IMR-90 (cell line): ENCODE data around the gene EPN3. TPM values are rescaled to one million over a fixed set of nuclear protein-coding genes. Genes with fewer than 3 reads are reported as not detected.

Experiments used
- ATAC-seq: fragments of 200-7000 bp; cut with Tn5 transposase; 2 replicates; pipeline ENCODE4 v1.9.1; 2020; ENCODE audit warnings: low read depth, mild to moderate bottlenecking, moderate library complexity
- BruUV-seq: library from RNA; stranded (reverse); fragments of 400-500 nt; replicated peaks from 2 replicates; lab custom pipeline; 2021; lab: Mats Ljungman, UMichigan
- CTCF ChIA-PET: fragments of 300-600 bp; formaldehyde crosslinking; extraction: SDS; loops from one replicate; lab custom pipeline; 2021; ENCODE audit warnings: antibody characterized with exemption; lab: Yijun Ruan, JAX
- POLR2A ChIA-PET: fragments of 300-600 bp; sonication (Branson Sonifier 250); formaldehyde crosslinking; loops from one replicate; lab custom pipeline; 2022; ENCODE audit warnings: antibody characterized with exemption; ENCODE audit not compliant: unreplicated experiment; lab: Charles Lee
- DNase-seq: peaks from one replicate; pipeline ENCODE4 v3.0.0; 2013
- H2AFZ ChIP-seq: replicated peaks from 2 replicates; pipeline ENCODE3; 2013; ENCODE audit warnings: low read length, mild to moderate bottlenecking; ENCODE audit not compliant: poor library complexity
- H2AK5ac ChIP-seq: 2 replicates; pipeline ENCODE4 v1.6.1; 2013; ENCODE audit warnings: low read depth, low read length, inconsistent platforms
- H2AK9ac ChIP-seq: replicated peaks from 2 replicates; pipeline ENCODE3; 2013; ENCODE audit warnings: mild to moderate bottlenecking, low read depth, low read length, moderate library complexity; ENCODE audit not compliant: poor library complexity
- H2BK120ac ChIP-seq: 2 replicates; pipeline ENCODE4 v1.6.1; 2013; ENCODE audit warnings: low read depth, low read length, inconsistent platforms
- H2BK15ac ChIP-seq: 3 replicates; pipeline ENCODE4 v1.6.1; 2013; ENCODE audit warnings: low read depth, low read length, inconsistent platforms
- H2BK20ac ChIP-seq: 2 replicates; pipeline ENCODE4 v1.6.1; 2013; ENCODE audit warnings: low read depth, mild to moderate bottlenecking, inconsistent platforms, low read length, moderate library complexity
- H2BK5ac ChIP-seq: 2 replicates; pipeline ENCODE4 v1.6.1; 2013; ENCODE audit warnings: mild to moderate bottlenecking, low read depth, low read length, inconsistent platforms; ENCODE audit not compliant: poor library complexity, severe bottlenecking
- H3K14ac ChIP-seq: replicated peaks from 2 replicates; pipeline ENCODE4 v1.6.1; 2013; ENCODE audit warnings: low read depth, low read length, inconsistent platforms
- H3K18ac ChIP-seq: 2 replicates; pipeline ENCODE4 v1.6.1; 2013; ENCODE audit warnings: low read depth, low read length, control low read depth
- H3K23ac ChIP-seq: 2 replicates; pipeline ENCODE4 v1.6.1; 2013; ENCODE audit warnings: low read depth, low read length, inconsistent platforms
- H3K27ac ChIP-seq: 2 replicates; pipeline ENCODE4 v1.5.1; 2013; ENCODE audit warnings: mild to moderate bottlenecking, control low read depth, low read length; ENCODE audit not compliant: insufficient read depth
- H3K27me3 ChIP-seq: 2 replicates; pipeline ENCODE4 v1.6.1; 2013; ENCODE audit warnings: low read length; ENCODE audit not compliant: control insufficient read depth, insufficient read depth
- H3K36me3 ChIP-seq: 2 replicates; pipeline ENCODE4 v1.6.1; 2013; ENCODE audit warnings: low read length, mixed read lengths; ENCODE audit not compliant: control insufficient read depth, insufficient read depth
- H3K4ac ChIP-seq: 2 replicates; pipeline ENCODE4 v1.6.1; 2013; ENCODE audit warnings: low read depth, low read length, inconsistent platforms
- H3K4me1 ChIP-seq: 2 replicates; pipeline ENCODE4 v1.6.1; 2013; ENCODE audit warnings: low read length, mixed read lengths; ENCODE audit not compliant: control insufficient read depth, insufficient read depth
- H3K4me2 ChIP-seq: 2 replicates; pipeline ENCODE4 v1.6.1; 2013; ENCODE audit warnings: low read depth, mild to moderate bottlenecking, control low read depth, low read length, moderate library complexity
- H3K4me3 ChIP-seq: 2 replicates; pipeline ENCODE4 v1.5.1; 2013; ENCODE audit warnings: low read depth, mild to moderate bottlenecking, control low read depth, low read length, moderate library complexity; ENCODE audit not compliant: insufficient read depth
- H3K56ac ChIP-seq: 2 replicates; pipeline ENCODE4 v1.6.1; 2013; ENCODE audit warnings: low read length, inconsistent platforms; ENCODE audit not compliant: insufficient read depth; ENCODE audit errors: extremely low read depth
- H3K79me1 ChIP-seq, 2 experiments: 2 replicates each; pipeline ENCODE4 v1.6.1; 2013; ENCODE audit warnings: low read length in 2 of 2, inconsistent platforms in 1 of 2, low read depth in 1 of 2
- H3K9ac ChIP-seq: 2 replicates; pipeline ENCODE4 v1.6.1; 2013; ENCODE audit warnings: low read depth, low read length, control low read depth
- H3K9me1 ChIP-seq: 2 replicates; pipeline ENCODE4 v1.6.1; 2013; ENCODE audit warnings: low read length, inconsistent platforms; ENCODE audit not compliant: insufficient read depth
- H3K9me3 ChIP-seq: 2 replicates; pipeline ENCODE4 v1.6.1; 2013; ENCODE audit warnings: low read length; ENCODE audit not compliant: control insufficient read depth, insufficient read depth
- H4K20me1 ChIP-seq: 2 replicates; pipeline ENCODE4 v1.6.1; 2013; ENCODE audit warnings: low read length, inconsistent platforms; ENCODE audit not compliant: insufficient read depth
- H4K5ac ChIP-seq: 2 replicates; pipeline ENCODE4 v1.6.1; 2013; ENCODE audit warnings: mild to moderate bottlenecking, low read depth, low read length, control low read depth
- H4K8ac ChIP-seq, 2 experiments: 2 replicates each; pipeline ENCODE4 v1.6.1; 2013; ENCODE audit warnings: low read depth in 2 of 2, low read length in 2 of 2, control low read depth in 1 of 2, inconsistent platforms in 1 of 2
- H4K91ac ChIP-seq: 2 replicates; pipeline ENCODE4 v1.6.1; 2013; ENCODE audit warnings: low read depth, low read length, inconsistent platforms; ENCODE audit not compliant: insufficient read depth
- CEBPB ChIP-seq: IDR thresholded peaks from 2 replicates; pipeline ENCODE4 v1.6.1; 2012; ENCODE audit warnings: low read depth, low read length, improper control_type of control experiment
- CHD1 ChIP-seq: IDR thresholded peaks from 2 replicates; pipeline ENCODE4 v1.6.1; 2012; ENCODE audit warnings: low read depth, low read length, improper control_type of control experiment
- NFE2L2 ChIP-seq: fragments of 150-350 bp; IDR thresholded peaks from 2 replicates; pipeline ENCODE4 v1.6.1; 2016; ENCODE audit warnings: low read depth, mild to moderate bottlenecking, low read length
- POLR2A ChIP-seq: IDR thresholded peaks from 2 replicates; pipeline ENCODE4 v1.6.1; 2012; ENCODE audit warnings: mild to moderate bottlenecking, low read depth, low read length
- RAD21 ChIP-seq: IDR thresholded peaks from 2 replicates; pipeline ENCODE4 v1.6.1; 2012; ENCODE audit warnings: low read length, improper control_type of control experiment
- RFX5 ChIP-seq: IDR thresholded peaks from 2 replicates; pipeline ENCODE4 v1.8.0; 2012; ENCODE audit warnings: low read depth, mild to moderate bottlenecking, low read length, moderate library complexity
- WGBS, 2 experiments: methylation state at CpG; one replicate each; pipeline versions ENCODE4 v1.1.5 to v1.1.7; 2013; ENCODE audit warnings: missing lambda C conversion rate in 2 of 2; ENCODE audit not compliant: insufficient read length in 1 of 2; ENCODE audit errors: extremely low coverage in 2 of 2; 5-methylcytosine and 5-hydroxymethylcytosine counted together
- dilution Hi-C: fragments of 300-500 bp; cut with HindIII; formaldehyde crosslinking; loops from one replicate; pipeline ENCODE4 v1.14.3; 2018; ENCODE audit warnings: low sequenced_read_pairs; ENCODE audit not compliant: unreplicated experiment
- in situ Hi-C: fragments of 300-500 bp; cut with MboI; formaldehyde crosslinking; loops from 3 replicates; pipeline ENCODE4 v1.14.3; 2019; ENCODE audit warnings: low sequenced_read_pairs, inconsistent platforms, mixed read lengths
- intact Hi-C: fragments of 100-400 bp; cut with micrococcal nuclease; formaldehyde crosslinking; loops from 2 replicates; pipeline ENCODE4 v1.10.0; 2022
- polyA plus RNA-seq, 3 experiments: library from polyadenylated mRNA; depleted of rRNA; stranded (reverse); fragments of >200 nt; gene quantifications; 2 replicates each; pipeline ENCODE4 v1.2.3, GENCODE V29; 2012; ENCODE audit warnings: low replicate concordance in 1 of 3
- total RNA-seq: library from RNA; depleted of rRNA; stranded (reverse); fragments of >200 nt; gene quantifications from 2 replicates; pipeline ENCODE4 v1.2.3, GENCODE V29; 2012

The EPN3 gene
- total and polyA plus RNA-seq, 2 of the 4 experiments (the other 2 are of a cell fraction): 0.09 TPM; not detected in 1

DNA sequence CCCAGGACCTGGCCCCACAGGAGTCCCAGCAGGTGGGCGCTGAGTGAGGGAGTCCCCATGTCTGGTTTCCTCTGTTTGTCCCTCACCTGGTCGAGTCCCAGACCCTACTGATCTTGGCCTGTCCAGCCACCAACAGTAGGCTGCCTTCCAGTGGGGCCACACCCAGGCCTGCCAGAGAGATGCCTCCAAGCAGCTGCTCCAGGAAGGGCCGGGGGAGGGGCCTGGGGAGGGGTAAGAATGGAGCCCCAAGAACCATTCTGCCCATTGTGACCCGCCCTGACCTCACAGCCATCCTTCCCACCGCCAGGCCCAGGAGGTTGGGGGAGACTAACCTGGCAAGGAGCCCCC, 15.2 kb downstream of the EPN3 start:
- CTCF ChIA-PET: interaction anchor here (1.0 kb wide), 1 partner anchor 148 kb away, joined by 3 read pairs; no protein-coding TSS in a partner anchor
- H3K14ac ChIP-seq: peak overlapping the region; percentile 99
- peak overlapping the region; percentile 92 for H3K4me2 ChIP-seq
- peak overlapping the region; percentile 100 for H2AK9ac ChIP-seq
- peaks cover 15% of the 10 kb centered on the region; the same call in 1 of the 2 replicates for H3K36me3 ChIP-seq
- H3K4ac ChIP-seq: peak overlapping the region; percentile 100
- intact Hi-C loops (loop anchor here (1.0 to 10.0 kb wide), 5 partner anchors 65 to 407 kb away; no protein-coding TSS in a partner anchor), in situ Hi-C loops (loop anchor here (5.0 to 10.0 kb wide), 4 partner anchors 80 to 407 kb away; no protein-coding TSS in a partner anchor), dilution Hi-C loops (no loop called here)
- peak overlapping the region; percentile 91 for H3K9ac ChIP-seq
- H2BK15ac ChIP-seq: 0 out of 3 replicates have a peak overlapping the region, but pooled peaks have one; percentile 45
- no peak overlapping the region for H3K18ac ChIP-seq
- peak overlapping the region; percentile 99 for H2AK5ac ChIP-seq
- H2BK120ac ChIP-seq: peak overlapping the region; percentile 84
- peak overlapping the region; percentile 92 for H2AFZ ChIP-seq
- peak overlapping the region; percentile 79 for H4K5ac ChIP-seq
- POLR2A ChIA-PET: no interaction called here
- H3K9me1 ChIP-seq: peaks cover 8% of the 10 kb centered on the region
- H4K91ac ChIP-seq: peak overlapping the region; percentile 96
- DNase-seq (no peak), ATAC-seq (no peak)
- TF ChIP-seq RAD21 (no peak), CHD1 (no peak), CEBPB (no peak), NFE2L2 (no peak), RFX5 (no peak), POLR2A (no peak)
- peak overlapping the region; percentile 70 for H3K4me3 ChIP-seq
- 0 out of 2 replicates have a peak, but pooled peaks cover 8% of the 10 kb centered on the region for H4K20me1 ChIP-seq
- H3K27ac ChIP-seq: peak overlapping the region; percentile 65; the same call in 1 of the 2 replicates
- H4K8ac ChIP-seq: peak overlapping the region; percentile 88 to 97; a peak in 3 of 4 replicates
- peak overlapping the region; percentile 74; the same call in 1 of the 2 replicates for H3K56ac ChIP-seq
- peaks cover 0 to 13% of the 10 kb centered on the region in 2 experiments; a peak in 2 of 4 replicates for H3K79me1 ChIP-seq
- H2BK5ac ChIP-seq: no peak overlapping the region
- H3K27me3 ChIP-seq: no peaks in the 10 kb centered on the region
- no TSS peak for BruUV-seq
- H3K23ac ChIP-seq: peak overlapping the region; percentile 96
- 100% methylated on average over 1 of the region's 5 CpGs; no CpG with 5 or more reads in 1 of the 2 experiments for whole genome bisulfite sequencing, 2 experiments
- peaks cover 9% of the 10 kb centered on the region for H3K4me1 ChIP-seq
- H2BK20ac ChIP-seq: no peak overlapping the region
- no peaks in the 10 kb centered on the region for H3K9me3 ChIP-seq
